K562 (cell line): ENCODE measurements around the gene EGR1. TPM values are rescaled to one million over a fixed set of nuclear protein-coding genes. Genes with fewer than 3 reads are reported as not detected.

Source experiments
- BRF1 ChIP-seq: IDR thresholded peaks from 3 replicates; pipeline ENCODE4 v1.6.1; 2011; ENCODE audit warnings: borderline replicate concordance, mild to moderate bottlenecking; ENCODE audit not compliant: insufficient read length; ENCODE audit errors: extremely low read depth
- DNMT1 ChIP-seq: fragments of 450-650 bp; IDR thresholded peaks from 2 replicates; pipeline ENCODE4 v1.6.1; 2016; ENCODE audit warnings: antibody characterized with exemption, mild to moderate bottlenecking
- NFIC ChIP-seq: fragments of 450-650 bp; IDR thresholded peaks from 2 replicates; pipeline ENCODE4 v1.6.1; 2017; ENCODE audit warnings: mild to moderate bottlenecking, inconsistent platforms
- PBX2 ChIP-seq, 2 experiments: IDR thresholded peaks in 1 of 2; conservative IDR thresholded peaks in 1 of 2; 2 replicates each; pipeline ENCODE4 v1.6.1; 2016; ENCODE audit warnings: low read depth in 2 of 2, mild to moderate bottlenecking in 1 of 2, missing compliant biosample characterization in 1 of 2, missing genetic modification characterization in 1 of 2, moderate library complexity in 1 of 2
- RBFOX2 ChIP-seq: fragments of 200-400 bp; formaldehyde crosslinking; IDR thresholded peaks from 2 replicates; pipeline ENCODE4 v1.6.1; 2017; ENCODE audit warnings: low read depth, mild to moderate bottlenecking, low read length, moderate library complexity
- RBM34 ChIP-seq: fragments of 200-400 bp; formaldehyde crosslinking; IDR thresholded peaks from 2 replicates; pipeline ENCODE4 v1.6.1; 2018; ENCODE audit warnings: low read length, borderline replicate concordance; ENCODE audit not compliant: insufficient read depth
- ZC3H8 ChIP-seq: fragments of 450-650 bp; IDR thresholded peaks from 2 replicates; pipeline ENCODE4 v1.6.1; 2017
- ZNF121 ChIP-seq: sonication (generic); formaldehyde crosslinking; conservative IDR thresholded peaks from 2 replicates; pipeline ENCODE4 v1.8.0; 2022; ENCODE audit warnings: missing genetic modification reagents
- ZNF277 ChIP-seq: fragments of 250-450 bp; sonication (Bioruptor Pico); IDR thresholded peaks from 2 replicates; pipeline ENCODE4 v1.8.0; 2022; ENCODE audit warnings: inconsistent platforms, mild to moderate bottlenecking, moderate library complexity, borderline replicate concordance
- polyA plus RNA-seq, 8 experiments: library from polyadenylated mRNA; depleted of rRNA in 4 of 8; stranded (reverse) in 5 of 8; unstranded in 3 of 8; fragments of >200 nt; fragmentation: Nextera tagmentation in 2 of 8; fragmentation: Illumina TruSeq in 1 of 8; extraction: Ambion mirVana in 2 of 8; extraction: Trizol in 1 of 8; gene quantifications; 2 replicates each; pipeline versions ENCODE4 v1.2.1 to v1.2.3, GENCODE V29; 2011 to 2014; ENCODE audit warnings: inconsistent platforms in 1 of 8, missing spikeins in 1 of 8
- total RNA-seq, 7 experiments: library from RNA; depleted of rRNA in 6 of 7; stranded (reverse); fragments of >200 nt in 6 of 7; fragmentation: Illumina TruSeq in 2 of 7; extraction: Trizol in 2 of 7; gene quantifications; 2 replicates each; pipeline versions ENCODE4 v1.2.1 to v1.2.3, GENCODE V29; 2011 to 2021; ENCODE audit warnings: low replicate concordance in 1 of 7
- TF ChIP-seq, protein P1 (sequence below): fragments of 450-650 bp; IDR thresholded peaks from 2 replicates; pipeline ENCODE4 v1.7.0; 2016; ENCODE audit warnings: borderline replicate concordance
- TF ChIP-seq, protein P2 (sequence below): fragments of 450-650 bp; IDR thresholded peaks from 2 replicates; pipeline ENCODE4 v1.6.1; 2016; ENCODE audit warnings: low read depth, mild to moderate bottlenecking, moderate library complexity
- TF ChIP-seq, protein P3 (sequence below): IDR thresholded peaks from 2 replicates; pipeline ENCODE4 v1.6.1; 2016; ENCODE audit warnings: missing genetic modification characterization, missing compliant biosample characterization

Gene EGR1
- total and polyA plus RNA-seq, 9 of the 15 experiments (the other 6 are each of a cell fraction or from before 2014, with no cell fraction given), result 1.3 to 132 (median 21.5) TPM

GRCh38 chr5:138469540-138470321 lies 4.5 kb downstream of the EGR1 start (continued):
- no peak for TF ChIP-seq ZNF277 (CRISPR knock-in tag)
- TF ChIP-seq DNMT1, result no peak
- no peak for TF ChIP-seq ZNF121 (CRISPR knock-in tag)
- TF ChIP-seq, protein P1, sequence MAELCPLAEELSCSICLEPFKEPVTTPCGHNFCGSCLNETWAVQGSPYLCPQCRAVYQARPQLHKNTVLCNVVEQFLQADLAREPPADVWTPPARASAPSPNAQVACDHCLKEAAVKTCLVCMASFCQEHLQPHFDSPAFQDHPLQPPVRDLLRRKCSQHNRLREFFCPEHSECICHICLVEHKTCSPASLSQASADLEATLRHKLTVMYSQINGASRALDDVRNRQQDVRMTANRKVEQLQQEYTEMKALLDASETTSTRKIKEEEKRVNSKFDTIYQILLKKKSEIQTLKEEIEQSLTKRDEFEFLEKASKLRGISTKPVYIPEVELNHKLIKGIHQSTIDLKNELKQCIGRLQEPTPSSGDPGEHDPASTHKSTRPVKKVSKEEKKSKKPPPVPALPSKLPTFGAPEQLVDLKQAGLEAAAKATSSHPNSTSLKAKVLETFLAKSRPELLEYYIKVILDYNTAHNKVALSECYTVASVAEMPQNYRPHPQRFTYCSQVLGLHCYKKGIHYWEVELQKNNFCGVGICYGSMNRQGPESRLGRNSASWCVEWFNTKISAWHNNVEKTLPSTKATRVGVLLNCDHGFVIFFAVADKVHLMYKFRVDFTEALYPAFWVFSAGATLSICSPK, result no peak
- no peak for TF ChIP-seq PBX2 (CRISPR knock-in tag; IDR thresholded peaks at IDR 0.05; ENCODE audit: low read depth)
- no peak for TF ChIP-seq PBX2 (tag; conservative IDR thresholded peaks at IDR 0.05; ENCODE audit: low read depth)
- no peak for TF ChIP-seq ZC3H8
- TF ChIP-seq BRF1, result no peak
- TF ChIP-seq, protein P2, sequence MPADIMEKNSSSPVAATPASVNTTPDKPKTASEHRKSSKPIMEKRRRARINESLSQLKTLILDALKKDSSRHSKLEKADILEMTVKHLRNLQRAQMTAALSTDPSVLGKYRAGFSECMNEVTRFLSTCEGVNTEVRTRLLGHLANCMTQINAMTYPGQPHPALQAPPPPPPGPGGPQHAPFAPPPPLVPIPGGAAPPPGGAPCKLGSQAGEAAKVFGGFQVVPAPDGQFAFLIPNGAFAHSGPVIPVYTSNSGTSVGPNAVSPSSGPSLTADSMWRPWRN, result no peak
- TF ChIP-seq, protein P3, sequence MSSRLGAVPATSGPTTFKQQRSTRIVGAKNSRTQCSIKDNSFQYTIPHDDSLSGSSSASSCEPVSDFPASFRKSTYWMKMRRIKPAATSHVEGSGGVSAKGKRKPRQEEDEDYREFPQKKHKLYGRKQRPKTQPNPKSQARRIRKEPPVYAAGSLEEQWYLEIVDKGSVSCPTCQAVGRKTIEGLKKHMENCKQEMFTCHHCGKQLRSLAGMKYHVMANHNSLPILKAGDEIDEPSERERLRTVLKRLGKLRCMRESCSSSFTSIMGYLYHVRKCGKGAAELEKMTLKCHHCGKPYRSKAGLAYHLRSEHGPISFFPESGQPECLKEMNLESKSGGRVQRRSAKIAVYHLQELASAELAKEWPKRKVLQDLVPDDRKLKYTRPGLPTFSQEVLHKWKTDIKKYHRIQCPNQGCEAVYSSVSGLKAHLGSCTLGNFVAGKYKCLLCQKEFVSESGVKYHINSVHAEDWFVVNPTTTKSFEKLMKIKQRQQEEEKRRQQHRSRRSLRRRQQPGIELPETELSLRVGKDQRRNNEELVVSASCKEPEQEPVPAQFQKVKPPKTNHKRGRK (tag), result no peak
- peak; percentile 89 for TF ChIP-seq RBFOX2
- TF ChIP-seq NFIC, result peak; percentile 24; the same call in 1 of the 2 replicates
- no peak for TF ChIP-seq RBM34
